ENCODE results near the gene MRPL45. TPM values are rescaled to one million over a fixed set of nuclear protein-coding genes. Genes with fewer than 3 reads are reported as not detected.
A peak's percentile ranks its signal among the peaks of the same experiment; 100 is the strongest.
"Not testable (repeated sequence)": the region's sequence is repeated elsewhere in the genome, so short reads cannot be mapped to it uniquely, and the experiment has no call there.

The MRPL45 gene
- total and polyA plus RNA-seq, 2 of the 13 experiments (the other 11 are each of a cell fraction or from before 2014, with no cell fraction given): 89.5 to 157 TPM

GRCh38 chr17:38296834-38297517 lies at the start of gene MRPL45 (continued):
- peak; percentile 84 for TF ChIP-seq ZNF687 (CRISPR knock-in tag; IDR thresholded peaks at IDR 0.05)
- 0 out of 2 replicates have a peak, but pooled peaks have one; percentile 33 for TF ChIP-seq POGK (CRISPR knock-in tag; conservative IDR thresholded peaks at IDR 0.05)
- TF ChIP-seq RBM39 (IDR thresholded peaks at IDR 0.05; ENCODE audit: low read depth, low read length, poor library complexity, severe bottlenecking): peak; percentile 49
- peak; percentile 52; the same call in 1 of the 2 replicates for TF ChIP-seq TARDBP (CRISPR knock-in tag; IDR thresholded peaks at IDR 0.05)
- TF ChIP-seq PHF5A (CRISPR knock-in tag; IDR thresholded peaks at IDR 0.05; ENCODE audit: low read depth, unreplicated experiment): peak; percentile 30
- TF ChIP-seq SUZ12 (IDR thresholded peaks at IDR 0.05; ENCODE audit: low read depth, low read length): peak; percentile 39; the same call in 1 of the 2 replicates
- TF ChIP-seq SIN3A (IDR thresholded peaks at IDR 0.05; ENCODE audit: borderline replicate concordance, low read depth, low read length): 0 out of 2 replicates have a peak, but pooled peaks have one; percentile 9
- peak; percentile 85 for TF ChIP-seq SIN3B (IDR thresholded peaks at IDR 0.05; ENCODE audit: low read length)
- TF ChIP-seq THAP11 (CRISPR knock-in tag; IDR thresholded peaks at IDR 0.05): peak; percentile 77
- not testable (repeated sequence) for TF ChIP-seq SOX6 (IDR thresholded peaks at IDR 0.05)
- TF ChIP-seq SOX6 (CRISPR knock-in tag; IDR thresholded peaks at IDR 0.05): 0 out of 2 replicates have a peak, but pooled peaks have one; percentile 26
- TF ChIP-seq CREB3 (CRISPR knock-in tag; IDR thresholded peaks at IDR 0.05): 0 out of 2 replicates have a peak, but pooled peaks have one; percentile 56
- peak; percentile 34; the same call in 1 of the 2 replicates for TF ChIP-seq ZNF556 (CRISPR knock-in tag; IDR thresholded peaks at IDR 0.05; ENCODE audit: borderline replicate concordance)
- TF ChIP-seq MYPOP (CRISPR knock-in tag; IDR thresholded peaks at IDR 0.05): 0 out of 2 replicates have a peak, but pooled peaks have one; percentile 48
- TF ChIP-seq SPEN (CRISPR knock-in tag; IDR thresholded peaks at IDR 0.05; ENCODE audit: low read depth): peak; percentile 41; the same call in 1 of the 2 replicates
- TF ChIP-seq ZNF264 (CRISPR knock-in tag; IDR thresholded peaks at IDR 0.05): peak; percentile 37; the same call in 1 of the 2 replicates
- TF ChIP-seq HDAC1 (CRISPR knock-in tag; IDR thresholded peaks at IDR 0.05): peak; percentile 56; the same call in 1 of the 2 replicates
